Pancreas (tissue), 10 donors: ENCODE measurements around the gene SOBP. TPM values are rescaled to one million over a fixed set of nuclear protein-coding genes. Genes with fewer than 3 reads are reported as not detected.

Source experiments
- ATAC-seq, 4 donors: fragments of 200-7000 bp; cut with Tn5 transposase; one replicate each; pipeline versions ENCODE4 v1.8.0 to v1.9.1; 2020; ENCODE audit warnings: mild to moderate bottlenecking in 4 of 4, moderate library complexity in 4 of 4
- DNase-seq, 6 donors: peaks; one replicate each; pipeline ENCODE4 v3.0.0-alpha.2; 2020
- FAIRE-seq: peaks from 2 replicates; lab custom pipeline; 2012; peaks lifted over from hg19 to GRCh38; lab: Jason Lieb, UNC
- H3K27ac ChIP-seq, 4 donors: fragments of 200-600 bp; sonication (generic); 1 replicate in 3 of 4; 2 replicates in 1 of 4; pipeline versions ENCODE4 v1.5.0 to v1.8.0; 2020
- H3K27me3 ChIP-seq, 4 donors: fragments of 200-600 bp; one replicate each; pipeline ENCODE4 v1.8.0; 2021
- H3K36me3 ChIP-seq, 3 donors: fragments of 200-600 bp; sonication (generic) in 1 of 3; one replicate each; pipeline versions ENCODE4 v1.5.0 to v1.8.0; 2020 to 2021
- H3K4me1 ChIP-seq, 3 donors: fragments of 200-600 bp; one replicate each; pipeline ENCODE4 v1.8.0; 2021
- H3K4me3 ChIP-seq, 4 donors: fragments of 200-600 bp; sonication (generic) in 2 of 4; one replicate each; pipeline versions ENCODE4 v1.5.0 to v1.8.0; 2020 to 2021
- H3K9me3 ChIP-seq, 4 donors: fragments of 200-600 bp; one replicate each; pipeline ENCODE4 v1.8.0; 2021
- WGBS, 2 donors: extraction: QIAGEN DNeasy Blood & Tissue Kit; methylation state at CpG; one replicate each; pipeline ENCODE4 v1.1.7; 2013; 5-methylcytosine and 5-hydroxymethylcytosine counted together
- intact Hi-C, 3 donors: fragments of 100-400 bp; cut with DNase I; formaldehyde crosslinking; loops; one replicate each; pipeline versions ENCODE4 v1.11.1 to v1.14.2; 2022
- polyA plus RNA-seq, 2 donors: library from polyadenylated mRNA; stranded (reverse); fragments of 200-250 nt; gene quantifications; one replicate each; pipeline ENCODE4 v1.2.3, GENCODE V29; 2013
- total RNA-seq, 6 donors: library from RNA; stranded (reverse); fragmentation: NEBNext Ultra II Directional in 4 of 6; extraction: Animal tissue kit (Norgen Biotek cat#: 25700) in 4 of 6; gene quantifications; one replicate each; pipeline versions ENCODE4 v1.2.1 to v1.2.4, GENCODE V29; 2021 to 2023
- TF ChIP-seq, protein P1 (sequence below), 4 donors: fragments of 200-600 bp; sonication (generic) in 3 of 4; IDR thresholded peaks; one replicate each; pipeline versions ENCODE4 v1.5.0 to v1.8.0; 2021; ENCODE audit warnings: antibody characterized with exemption in 4 of 4
- donor health status: healthy with polysubstance abuse.
- donor health status: DM: no; HTN: no; CAD: no; lungs with moderate emphysema.
- donor health status: DM: no; HTN: no; CAD: no.
- donor health status: control.
- donor health status: control.
- donor health status: Bipolar disorder and iron deficiency.
- donor health status: DM: yes; HTN: yes; CAD: no.
- donor health status: DM: no; HTN: no; CAD: no.
- donor health status: DM: no; HTN: no; CAD: no.
- donor health status: DM: yes; HTN: yes; CAD: no.

The SOBP gene
- total and polyA plus RNA-seq, 8 donors: 1.1 to 3.5 (median 2.0) TPM

DNA sequence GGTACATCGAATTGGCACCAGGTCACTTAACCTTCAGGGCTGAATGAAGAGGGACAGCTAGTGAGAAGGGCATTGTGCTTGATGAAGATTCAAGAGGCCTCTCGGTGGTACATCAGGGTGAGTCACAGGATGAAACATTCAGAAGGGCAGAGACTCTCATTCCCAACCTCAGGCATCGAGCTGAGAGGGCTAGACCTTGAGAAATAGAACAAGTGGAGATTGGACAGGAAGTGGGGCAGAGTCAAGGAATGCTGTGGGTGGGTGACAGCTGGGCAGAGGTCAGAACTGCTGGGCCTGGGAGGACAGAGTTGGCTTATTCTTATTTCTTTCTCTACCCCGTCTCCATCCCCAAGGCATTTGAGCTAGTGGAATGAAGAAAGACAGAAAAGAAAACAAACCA lies 208.2 kb downstream of the SOBP start:
- TF ChIP-seq, protein P1, sequence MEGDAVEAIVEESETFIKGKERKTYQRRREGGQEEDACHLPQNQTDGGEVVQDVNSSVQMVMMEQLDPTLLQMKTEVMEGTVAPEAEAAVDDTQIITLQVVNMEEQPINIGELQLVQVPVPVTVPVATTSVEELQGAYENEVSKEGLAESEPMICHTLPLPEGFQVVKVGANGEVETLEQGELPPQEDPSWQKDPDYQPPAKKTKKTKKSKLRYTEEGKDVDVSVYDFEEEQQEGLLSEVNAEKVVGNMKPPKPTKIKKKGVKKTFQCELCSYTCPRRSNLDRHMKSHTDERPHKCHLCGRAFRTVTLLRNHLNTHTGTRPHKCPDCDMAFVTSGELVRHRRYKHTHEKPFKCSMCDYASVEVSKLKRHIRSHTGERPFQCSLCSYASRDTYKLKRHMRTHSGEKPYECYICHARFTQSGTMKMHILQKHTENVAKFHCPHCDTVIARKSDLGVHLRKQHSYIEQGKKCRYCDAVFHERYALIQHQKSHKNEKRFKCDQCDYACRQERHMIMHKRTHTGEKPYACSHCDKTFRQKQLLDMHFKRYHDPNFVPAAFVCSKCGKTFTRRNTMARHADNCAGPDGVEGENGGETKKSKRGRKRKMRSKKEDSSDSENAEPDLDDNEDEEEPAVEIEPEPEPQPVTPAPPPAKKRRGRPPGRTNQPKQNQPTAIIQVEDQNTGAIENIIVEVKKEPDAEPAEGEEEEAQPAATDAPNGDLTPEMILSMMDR (IDR thresholded peaks at IDR 0.05): no peak
- H3K9me3 ChIP-seq: no peaks in the 10 kb centered on the region
- intact Hi-C loops: no loop called here
- FAIRE-seq (no peak), ATAC-seq (peak in 1 of 4 donors; percentile 43), DNase-seq (no peak)
- H3K4me1 ChIP-seq: no peaks in the 10 kb centered on the region
- WGBS, 2 donors: 67 to 81% methylated on average over 4 of the region's 4 CpGs
- H3K4me3 ChIP-seq: no peak overlapping the region
- H3K36me3 ChIP-seq: no peaks in the 10 kb centered on the region
- H3K27ac ChIP-seq: no peak overlapping the region
- H3K27me3 ChIP-seq: no peaks in the 10 kb centered on the region

DNA sequence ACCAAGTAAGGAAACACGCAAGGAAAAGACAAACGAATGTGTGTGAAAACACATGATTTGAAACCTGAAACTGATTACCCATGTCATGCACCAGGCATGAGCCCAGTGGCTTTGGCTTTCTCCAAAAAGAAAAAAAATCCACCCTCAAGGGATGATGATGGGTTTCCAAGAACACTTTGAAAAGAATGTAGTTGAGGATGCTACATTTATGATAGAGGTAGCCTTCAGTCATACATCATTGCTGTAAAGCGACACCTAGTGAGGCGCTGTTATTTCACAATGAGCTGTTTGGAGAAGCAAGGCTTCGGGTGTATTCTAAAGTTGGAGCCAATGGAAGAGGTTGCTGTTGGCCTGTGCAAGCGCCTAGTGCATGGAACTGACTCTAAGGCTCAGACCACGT lies 209.3 kb downstream of the SOBP start:
- H3K9me3 ChIP-seq: no peaks in the 10 kb centered on the region
- intact Hi-C loops: no loop called here

DNA sequence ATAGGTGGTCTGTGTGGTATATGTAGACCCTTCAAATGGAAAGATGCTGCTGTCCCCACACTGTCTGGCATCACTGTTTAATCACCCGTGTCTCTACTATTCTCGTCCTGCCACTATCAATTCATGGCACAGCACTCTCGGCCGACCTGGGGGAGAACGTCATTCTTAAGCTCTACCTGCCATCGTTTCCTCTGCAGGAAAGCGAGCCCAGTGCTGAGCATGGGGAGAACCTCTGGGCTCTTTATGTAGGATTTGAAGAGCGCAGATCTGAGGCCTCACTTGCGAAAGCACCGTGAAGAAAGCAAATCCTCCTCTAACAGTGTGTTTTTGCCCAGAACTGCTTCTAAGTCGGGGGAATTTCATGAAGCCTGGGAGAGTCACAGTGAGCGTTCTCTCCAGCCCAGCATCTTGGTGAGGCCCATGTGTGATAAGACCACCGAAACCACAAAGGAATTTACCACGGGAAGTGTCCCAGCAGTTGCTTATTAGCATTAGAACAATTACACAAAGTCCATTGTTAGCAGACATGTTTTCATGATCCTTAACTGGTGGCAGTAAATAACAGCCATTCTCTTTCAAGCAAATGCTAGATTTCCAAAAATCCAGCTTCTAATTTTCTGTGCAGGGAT lies 209.9 kb downstream of the SOBP start:
- 72 to 78% methylated on average over 14 of the region's 14 CpGs for WGBS, 2 donors
- FAIRE-seq: no peak
- intact Hi-C loops: loop anchor here in 1 of 3 donors (10.0 kb wide), 1 partner anchor 515 kb away; no protein-coding TSS in a partner anchor

More for the DNA sequence above, 209.3 kb downstream of the SOBP start:
- no peaks in the 10 kb centered on the region for H3K4me1 ChIP-seq
- WGBS, 2 donors: 68 to 72% methylated on average over 7 of the region's 7 CpGs
- H3K27ac ChIP-seq: no peak overlapping the region
- DNase-seq: no peak
- H3K4me3 ChIP-seq: no peak overlapping the region
- ATAC-seq: no peak
- TF ChIP-seq, protein P1 (IDR thresholded peaks at IDR 0.05): no peak
- H3K27me3 ChIP-seq: no peaks in the 10 kb centered on the region
- no peaks in the 10 kb centered on the region for H3K36me3 ChIP-seq
- no peak for FAIRE-seq

DNA sequence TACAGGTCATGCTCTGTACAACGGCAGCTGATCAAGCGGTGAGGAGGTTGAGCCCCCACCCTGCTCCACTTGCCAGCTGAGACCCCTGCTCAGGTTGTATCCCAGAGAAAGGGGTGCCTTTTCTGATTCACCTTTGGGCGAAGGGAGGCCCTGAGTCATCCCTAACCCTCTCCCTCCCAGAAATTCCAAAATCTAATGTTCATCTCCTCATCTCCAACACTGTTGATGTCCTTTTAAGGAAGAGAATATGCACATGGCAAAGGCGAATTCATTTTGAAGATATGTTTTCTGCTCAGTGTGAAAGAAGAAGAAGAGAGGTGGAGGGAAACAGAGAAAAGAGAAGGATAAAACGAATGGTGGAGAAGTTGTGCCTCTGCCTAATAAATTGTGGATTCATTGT lies 213.7 kb downstream of the SOBP start:
- Histone ChIP-seq H3K4me1 (no peaks in the 10 kb centered on the region), H3K36me3 (no peaks in the 10 kb centered on the region), H3K4me3 (no peak overlapping the region), H3K9me3 (no peaks in the 10 kb centered on the region), H3K27me3 (no peaks in the 10 kb centered on the region), H3K27ac (no peak overlapping the region)
- TF ChIP-seq, protein P1 (IDR thresholded peaks at IDR 0.05): no peak
- ATAC-seq (no peak), DNase-seq (no peak), FAIRE-seq (no peak)
- WGBS, 2 donors: 75 to 78% methylated on average over 5 of the region's 5 CpGs
- intact Hi-C loops: loop anchor here in 1 of 3 donors (10.0 kb wide), 1 partner anchor 519 kb away; no protein-coding TSS in a partner anchor

More for the DNA sequence above, 209.9 kb downstream of the SOBP start:
- ATAC-seq (no peak), DNase-seq (no peak)
- Histone ChIP-seq H3K9me3 (no peaks in the 10 kb centered on the region), H3K27me3 (no peaks in the 10 kb centered on the region), H3K4me3 (no peak overlapping the region), H3K36me3 (no peaks in the 10 kb centered on the region), H3K27ac (no peak overlapping the region), H3K4me1 (no peaks in the 10 kb centered on the region)
- TF ChIP-seq, protein P1 (IDR thresholded peaks at IDR 0.05): no peak
